SK-N-SH treated with all-trans-retinoic acid at 6 μM for 48 hours (cell line): ENCODE data around the gene MEIG1.

Experiments
- BACH2 ChIP-seq: fragments of 250-450 bp; sonication (Bioruptor Pico); IDR thresholded peaks from 2 replicates; pipeline ENCODE4 v1.9.0; 2021; ENCODE audit warnings: mild to moderate bottlenecking, borderline replicate concordance
- CSDC2 ChIP-seq: fragments of 250-450 bp; sonication (Bioruptor Pico); IDR thresholded peaks from 2 replicates; pipeline ENCODE4 v1.5.0; 2020; ENCODE audit warnings: mild to moderate bottlenecking, moderate library complexity
- GLIS3 ChIP-seq: fragments of 250-450 bp; sonication (Bioruptor Pico); IDR thresholded peaks from 2 replicates; pipeline ENCODE4 v1.5.0; 2020; ENCODE audit warnings: mild to moderate bottlenecking, moderate library complexity
- ISL1 ChIP-seq: fragments of 250-450 bp; sonication (Bioruptor Pico); IDR thresholded peaks from 2 replicates; pipeline ENCODE4 v2.1.2; 2022; ENCODE audit warnings: mild to moderate bottlenecking, moderate library complexity
- PATZ1 ChIP-seq: fragments of 250-450 bp; sonication (Bioruptor Pico); IDR thresholded peaks from 2 replicates; pipeline ENCODE4 v1.8.0; 2020; ENCODE audit warnings: mild to moderate bottlenecking, moderate library complexity, borderline replicate concordance
- PPARA ChIP-seq: fragments of 250-450 bp; sonication (Bioruptor Pico); IDR thresholded peaks from 2 replicates; pipeline ENCODE4 v1.5.0; 2020; ENCODE audit warnings: mild to moderate bottlenecking, borderline replicate concordance
- RARB ChIP-seq: fragments of 250-450 bp; sonication (Bioruptor Pico); IDR thresholded peaks from 2 replicates; pipeline ENCODE4 v1.8.0; 2021; ENCODE audit warnings: mild to moderate bottlenecking, moderate library complexity
- SNAI2 ChIP-seq: fragments of 250-450 bp; sonication (Bioruptor Pico); IDR thresholded peaks from 2 replicates; pipeline ENCODE4 v1.5.0; 2020; ENCODE audit warnings: mild to moderate bottlenecking, moderate library complexity
- TOX ChIP-seq: fragments of 250-450 bp; sonication (Bioruptor Pico); IDR thresholded peaks from 2 replicates; pipeline ENCODE4 v1.8.0; 2021; ENCODE audit warnings: mild to moderate bottlenecking, moderate library complexity, borderline replicate concordance
- ZFP3 ChIP-seq: fragments of 250-450 bp; sonication (Bioruptor Pico); IDR thresholded peaks from 2 replicates; pipeline ENCODE4 v1.5.0; 2020; ENCODE audit warnings: mild to moderate bottlenecking, moderate library complexity
- ZFP30 ChIP-seq: fragments of 450-650 bp; formaldehyde crosslinking; IDR thresholded peaks from 2 replicates; pipeline ENCODE4 v1.5.0; 2022; ENCODE audit warnings: mild to moderate bottlenecking, moderate library complexity
- ZNF70 ChIP-seq: fragments of 450-650 bp; formaldehyde crosslinking; IDR thresholded peaks from 2 replicates; pipeline ENCODE4 v1.5.0; 2020; ENCODE audit warnings: mild to moderate bottlenecking, moderate library complexity
- TF ChIP-seq, protein P1 (sequence below): fragments of 250-450 bp; sonication (Bioruptor Pico); IDR thresholded peaks from 2 replicates; pipeline ENCODE4 v1.5.1; 2020; ENCODE audit warnings: low read depth, mild to moderate bottlenecking, moderate library complexity

- TF ChIP-seq GLIS3 (CRISPR knock-in tag) = no peak
- no peak for TF ChIP-seq ZNF70 (CRISPR knock-in tag)
- no peak for TF ChIP-seq TOX (CRISPR knock-in tag)
- TF ChIP-seq, protein P1, sequence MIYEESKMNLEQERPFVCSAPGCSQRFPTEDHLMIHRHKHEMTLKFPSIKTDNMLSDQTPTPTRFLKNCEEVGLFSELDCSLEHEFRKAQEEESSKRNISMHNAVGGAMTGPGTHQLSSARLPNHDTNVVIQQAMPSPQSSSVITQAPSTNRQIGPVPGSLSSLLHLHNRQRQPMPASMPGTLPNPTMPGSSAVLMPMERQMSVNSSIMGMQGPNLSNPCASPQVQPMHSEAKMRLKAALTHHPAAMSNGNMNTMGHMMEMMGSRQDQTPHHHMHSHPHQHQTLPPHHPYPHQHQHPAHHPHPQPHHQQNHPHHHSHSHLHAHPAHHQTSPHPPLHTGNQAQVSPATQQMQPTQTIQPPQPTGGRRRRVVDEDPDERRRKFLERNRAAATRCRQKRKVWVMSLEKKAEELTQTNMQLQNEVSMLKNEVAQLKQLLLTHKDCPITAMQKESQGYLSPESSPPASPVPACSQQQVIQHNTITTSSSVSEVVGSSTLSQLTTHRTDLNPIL = no peak
- no peak for TF ChIP-seq RARB (CRISPR knock-in tag)
- TF ChIP-seq PATZ1 (CRISPR knock-in tag) = no peak
- no peak for TF ChIP-seq BACH2 (CRISPR knock-in tag)
- TF ChIP-seq ZFP3 = no peak
- no peak for TF ChIP-seq SNAI2 (CRISPR knock-in tag)
- TF ChIP-seq CSDC2 = no peak
- no peak for TF ChIP-seq ZFP30 (CRISPR knock-in tag)
- TF ChIP-seq ISL1 (CRISPR knock-in tag) = no peak
- no peak for TF ChIP-seq PPARA
These were observed 4.3 kb upstream of the MEIG1 start for GRCh38 chr10:14954934-14955333.
